PC-3 (cell line): ENCODE data around the gene KCNG1.

Experiments
- CTCF ChIP-seq: fragments of 300-600 bp; sonication (generic); conservative IDR thresholded peaks from 2 replicates; pipeline ENCODE4 v1.5.1; 2017; ENCODE audit warnings: antibody characterized with exemption, low read depth, mild to moderate bottlenecking, low read length
- EZH2 ChIP-seq: fragments of 300-600 bp; sonication (generic); IDR thresholded peaks from one replicate; pipeline ENCODE4 v1.6.1; 2017; ENCODE audit warnings: antibody characterized with exemption, mild to moderate bottlenecking, low read length; ENCODE audit not compliant: unreplicated experiment

- TF ChIP-seq CTCF (no peak), EZH2 (no peak)
Observed at GRCh38 chr20:51061418-51062045, 38.6 kb upstream of the KCNG1 start.
